GM12878 (cell line): ENCODE data around the gene PLXNA4.

Experiments
- CTCF ChIP-seq, 3 experiments: IDR thresholded peaks in 2 of 3; conservative IDR thresholded peaks in 1 of 3; 2 replicates each; pipeline ENCODE4 v1.5.1; 2011; ENCODE audit warnings: low read depth in 3 of 3, low read length in 3 of 3, mild to moderate bottlenecking in 3 of 3, control low read depth in 2 of 3, moderate library complexity in 2 of 3, inconsistent platforms in 1 of 3, mixed read lengths in 1 of 3; ENCODE audit not compliant: control insufficient read depth in 2 of 3, insufficient read depth in 1 of 3; ENCODE audit errors: extremely low read depth in 1 of 3
- MYC ChIP-seq: IDR thresholded peaks from 2 replicates; pipeline ENCODE4 v1.6.1; 2011; ENCODE audit warnings: mild to moderate bottlenecking, low read length, moderate library complexity, inconsistent platforms; ENCODE audit not compliant: insufficient read depth, insufficient replicate concordance, insufficient read length, severe bottlenecking
- SMC3 ChIP-seq: IDR thresholded peaks from 2 replicates; pipeline ENCODE4 v1.6.1; 2011; ENCODE audit warnings: low read length, improper control_type of control experiment, borderline replicate concordance
- ZBTB11 ChIP-seq: fragments of 450-650 bp; formaldehyde crosslinking; IDR thresholded peaks from 2 replicates; pipeline ENCODE4 v1.5.0; 2022; ENCODE audit warnings: mild to moderate bottlenecking, missing genetic modification characterization
- ZNF274 ChIP-seq: IDR thresholded peaks from one replicate; pipeline ENCODE4 v1.8.0; 2011; ENCODE audit not compliant: insufficient read length, insufficient read depth

- TF ChIP-seq ZBTB11 (CRISPR knock-in tag) = no peak
- TF ChIP-seq CTCF (IDR thresholded peaks at IDR 0.05 in 2 of 3, conservative IDR thresholded peaks at IDR 0.05 in 1 of 3; ENCODE audit: control insufficient read depth in 2 of 3, extremely low read depth in 1 of 3, insufficient read depth in 1 of 3, low read depth in 3 of 3, low read length in 3 of 3) = no peak
- no peak for TF ChIP-seq SMC3
- TF ChIP-seq MYC = no peak
- no peak for TF ChIP-seq ZNF274
These were observed 61.1 kb downstream of the PLXNA4 start for GRCh38 chr7:132515181-132515580.
